ENCODE results near the gene CHST8.

The CHST8 gene

DNA sequence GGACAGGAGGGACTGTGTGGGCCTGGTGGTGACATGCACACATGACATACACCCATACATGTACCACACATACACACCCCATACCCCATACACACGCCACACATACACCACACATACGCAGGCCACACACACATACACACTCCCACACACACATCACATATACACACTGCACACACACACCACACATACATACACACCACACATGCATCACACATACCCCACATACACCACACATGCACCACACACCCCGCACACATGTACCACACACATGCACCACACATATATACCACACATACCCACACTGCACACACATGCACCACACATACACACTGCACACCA is 98.4 kb downstream of the CHST8 start:
- no peak for DNase-seq

DNA sequence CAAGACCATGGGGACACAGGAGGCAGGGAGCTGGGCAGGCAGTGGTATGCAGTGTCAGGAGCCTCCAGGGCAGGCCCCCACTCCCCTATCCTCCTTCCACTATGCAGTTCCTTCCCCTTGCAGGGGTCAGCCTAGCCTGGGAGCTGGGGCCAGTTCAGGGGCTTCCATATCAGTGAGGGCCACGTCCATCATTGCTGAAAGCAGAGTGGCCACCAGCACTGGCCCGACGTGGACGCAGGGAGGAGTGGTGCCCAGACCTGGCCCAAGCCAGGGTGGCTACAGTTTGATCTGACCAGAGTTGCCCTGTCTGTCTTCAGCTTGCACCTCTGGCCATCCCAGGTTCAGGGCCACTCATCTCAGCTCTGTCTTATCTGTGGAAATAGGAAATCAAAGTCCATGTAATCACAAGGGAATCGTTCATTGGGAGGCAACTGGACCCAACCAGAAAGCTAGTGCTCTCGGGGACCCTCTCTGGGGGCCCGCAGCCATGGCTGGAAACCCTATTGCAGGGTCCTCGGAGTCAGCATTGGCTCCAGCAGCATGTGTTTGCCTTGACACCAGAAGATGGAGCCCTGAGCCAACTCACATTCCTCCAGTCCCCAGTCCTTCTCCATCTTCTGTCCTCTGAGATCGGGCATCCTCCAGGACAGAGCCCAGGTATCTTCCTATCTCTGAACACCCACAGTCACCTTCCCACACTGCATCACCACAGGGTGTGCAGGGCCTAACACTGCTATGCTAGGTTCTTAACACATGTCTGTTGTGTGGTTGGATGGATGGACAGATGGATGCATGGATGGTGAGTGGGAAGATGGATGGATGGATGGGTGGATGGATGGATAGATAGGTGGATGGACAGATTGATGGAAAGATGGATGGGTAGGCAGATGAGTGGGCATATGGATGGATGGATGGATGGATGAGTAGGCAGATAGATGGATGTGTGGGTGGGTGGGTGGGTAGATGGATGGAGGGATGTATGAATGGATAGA is 99.2 kb downstream of the CHST8 start:
- DNase-seq: no peak

DNA sequence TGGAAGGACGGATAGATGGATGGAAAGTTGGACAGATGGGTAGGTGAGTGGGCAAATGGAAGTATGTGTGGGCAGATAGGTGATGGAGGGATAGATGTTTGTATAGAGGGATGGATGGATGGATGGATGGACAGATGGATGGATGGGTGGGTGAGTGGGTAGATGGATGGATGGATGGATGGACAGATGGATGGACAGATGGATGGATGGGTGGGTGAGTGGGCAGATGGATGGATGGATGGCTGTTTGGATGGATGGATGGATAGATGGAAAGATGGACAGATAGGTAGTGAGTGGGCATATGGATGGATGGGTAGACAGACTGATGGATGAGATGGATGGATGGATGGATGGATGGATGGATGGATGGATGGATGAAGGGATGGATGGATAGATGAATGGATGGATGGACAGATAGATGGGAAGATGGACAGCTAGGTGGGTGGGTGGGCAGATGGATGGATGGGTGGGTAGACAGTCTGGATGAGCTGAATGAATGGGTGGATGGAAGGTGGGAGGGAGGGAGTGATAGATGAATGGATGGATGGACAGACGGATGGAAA is 100.1 kb downstream of the CHST8 start:
- no peak for DNase-seq

DNA sequence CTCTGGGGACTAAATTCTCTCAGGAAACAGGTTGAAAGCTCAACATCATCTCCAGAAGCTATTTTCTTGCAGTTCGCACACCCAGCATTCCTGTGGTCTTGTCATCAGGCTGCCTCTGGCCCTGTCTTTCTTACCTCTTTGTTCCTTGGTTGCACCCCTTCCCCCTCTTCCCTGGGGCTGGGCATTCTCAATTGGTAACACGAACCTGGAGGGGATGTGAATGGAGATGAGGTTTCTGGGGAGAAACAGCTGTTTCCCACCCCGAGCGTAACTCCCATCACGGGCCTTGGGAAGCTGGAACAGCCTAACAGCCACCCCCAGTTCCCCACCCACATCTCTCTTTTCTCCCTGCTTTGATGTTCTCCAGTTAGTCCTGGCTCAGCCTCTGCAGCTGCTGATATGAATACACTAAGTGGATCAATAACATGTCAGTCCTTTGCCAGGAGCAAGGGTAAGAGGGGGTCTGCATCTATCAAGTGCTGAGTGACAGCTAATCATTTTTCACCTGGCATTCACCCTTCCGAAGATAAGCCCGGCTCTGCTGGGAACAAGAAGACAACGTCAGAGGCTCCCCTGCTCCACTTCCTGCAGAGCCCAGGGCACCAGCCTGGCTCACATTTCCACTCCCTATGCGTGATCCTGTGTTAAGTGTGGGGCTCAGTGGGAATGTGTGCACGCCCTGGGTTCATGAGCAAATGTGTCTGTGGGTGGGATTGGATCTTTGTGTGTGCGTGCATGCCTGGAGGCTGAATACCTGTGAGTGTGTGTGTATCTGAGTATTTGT is 100.9 kb downstream of the CHST8 start:
- no peak for DNase-seq

DNA sequence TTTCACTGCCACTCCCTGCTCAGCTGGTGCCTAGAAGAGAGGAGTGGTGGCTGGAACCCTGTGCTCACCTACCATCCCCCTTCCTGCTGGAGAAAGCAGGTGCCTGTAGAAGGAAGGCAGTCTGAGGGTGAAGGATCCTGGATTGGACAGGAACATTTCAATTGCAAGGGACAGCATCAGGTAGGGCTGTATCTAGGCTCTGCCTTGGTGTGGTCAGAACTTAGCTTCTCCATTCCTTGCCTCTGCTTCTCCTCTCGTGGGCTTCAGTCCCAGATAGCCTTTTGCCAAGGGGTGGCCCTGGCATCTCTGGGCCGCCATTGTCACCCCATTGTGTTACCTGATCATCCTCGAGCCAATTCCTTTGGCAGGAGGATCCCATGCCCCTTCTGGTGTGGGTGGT is 101.8 kb downstream of the CHST8 start:
- DNase-seq: no peak

DNA sequence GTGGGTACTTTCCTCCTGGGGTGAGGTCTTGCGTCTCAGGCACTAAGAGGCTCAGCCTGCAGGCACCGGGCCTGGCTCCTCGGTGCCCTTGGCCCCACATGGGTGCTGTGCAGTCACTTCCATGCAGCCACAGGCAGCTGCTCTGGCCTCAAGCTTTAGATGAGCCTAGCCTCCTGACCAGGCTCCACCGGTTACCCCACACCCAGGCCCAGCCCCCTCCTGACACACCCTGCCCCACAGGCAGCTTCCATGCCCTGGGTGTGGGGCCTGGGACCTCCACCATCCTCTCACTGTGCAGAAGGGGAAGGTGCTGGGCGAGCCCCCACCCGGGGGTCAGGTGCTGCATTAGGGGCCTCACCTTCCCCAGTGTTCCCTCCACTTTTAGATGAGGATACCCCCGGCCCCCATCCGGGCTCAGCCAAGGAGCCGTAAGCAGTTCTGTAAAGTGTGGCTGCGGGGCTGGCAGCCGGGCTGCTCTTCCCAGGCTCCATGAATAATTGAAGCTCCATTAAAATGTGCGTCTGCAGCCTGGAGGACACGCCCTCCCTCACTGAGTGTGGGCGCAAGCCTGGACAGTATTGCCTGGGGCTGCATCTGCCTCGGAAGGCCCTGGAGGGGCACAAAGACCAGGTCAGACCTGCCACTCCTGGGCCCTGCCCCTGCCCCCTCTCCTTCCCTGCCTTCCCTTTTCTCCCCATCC is 102.4 kb downstream of the CHST8 start:
- DNase-seq: no peak

DNA sequence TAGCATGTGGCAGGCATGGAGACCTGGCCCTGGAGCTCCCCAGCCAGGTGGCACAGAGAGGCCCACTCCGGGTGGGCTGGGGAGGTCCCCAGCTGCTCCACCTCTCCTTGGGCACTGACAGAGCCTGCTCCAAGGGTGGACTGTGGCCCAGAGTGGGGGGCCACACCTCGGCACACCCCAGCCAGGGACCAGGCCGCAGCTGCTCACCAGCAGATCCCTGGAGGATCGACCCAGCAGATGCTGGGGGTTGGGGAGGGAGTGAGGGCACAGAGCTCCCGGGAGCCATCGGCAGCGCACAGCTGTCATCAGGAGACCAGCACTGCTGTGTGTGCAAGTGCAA is 102.9 kb downstream of the CHST8 start:
- no peak for DNase-seq

DNA sequence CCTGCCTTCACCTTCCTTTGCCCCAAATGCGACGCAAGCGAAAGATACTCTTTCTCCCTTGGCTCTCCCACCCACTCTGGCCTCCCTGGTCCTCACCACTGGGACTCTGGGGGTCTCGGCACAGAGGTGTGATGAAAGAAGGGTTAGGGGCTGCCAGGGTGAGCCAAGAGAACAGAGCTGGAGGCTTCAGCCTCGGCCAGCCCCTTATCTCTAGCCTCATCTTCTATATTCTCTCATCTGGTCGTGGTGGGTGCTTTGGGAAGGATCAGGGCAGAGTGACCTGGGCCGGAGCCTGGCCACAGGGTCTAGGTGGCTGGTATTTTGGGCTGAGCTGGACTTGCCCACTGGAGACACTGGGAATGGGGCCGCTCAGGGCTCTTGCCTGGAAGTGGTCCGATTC is 103.8 kb downstream of the CHST8 start:
- DNase-seq: no peak

DNA sequence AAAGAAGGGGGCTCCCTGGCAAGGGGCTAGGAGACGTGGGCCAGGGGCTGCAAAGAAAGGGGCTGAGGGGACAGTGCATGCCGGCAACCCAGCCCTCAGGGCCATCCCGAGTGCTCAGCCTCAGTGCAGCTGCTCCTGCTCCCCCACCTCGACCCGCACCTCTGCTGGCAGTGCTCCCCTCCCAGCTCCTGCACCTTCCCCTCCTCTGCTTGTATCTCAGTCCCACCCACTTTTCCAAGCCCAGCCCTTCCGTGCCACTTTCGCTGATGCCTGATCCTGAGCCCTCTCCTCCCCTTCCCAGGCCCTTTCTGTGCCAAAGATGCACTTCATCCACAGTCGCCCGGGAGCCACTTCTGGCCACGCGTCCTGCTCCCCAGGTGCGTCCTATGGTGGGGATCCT is 105.0 kb downstream of the CHST8 start:
- no peak for DNase-seq

DNA sequence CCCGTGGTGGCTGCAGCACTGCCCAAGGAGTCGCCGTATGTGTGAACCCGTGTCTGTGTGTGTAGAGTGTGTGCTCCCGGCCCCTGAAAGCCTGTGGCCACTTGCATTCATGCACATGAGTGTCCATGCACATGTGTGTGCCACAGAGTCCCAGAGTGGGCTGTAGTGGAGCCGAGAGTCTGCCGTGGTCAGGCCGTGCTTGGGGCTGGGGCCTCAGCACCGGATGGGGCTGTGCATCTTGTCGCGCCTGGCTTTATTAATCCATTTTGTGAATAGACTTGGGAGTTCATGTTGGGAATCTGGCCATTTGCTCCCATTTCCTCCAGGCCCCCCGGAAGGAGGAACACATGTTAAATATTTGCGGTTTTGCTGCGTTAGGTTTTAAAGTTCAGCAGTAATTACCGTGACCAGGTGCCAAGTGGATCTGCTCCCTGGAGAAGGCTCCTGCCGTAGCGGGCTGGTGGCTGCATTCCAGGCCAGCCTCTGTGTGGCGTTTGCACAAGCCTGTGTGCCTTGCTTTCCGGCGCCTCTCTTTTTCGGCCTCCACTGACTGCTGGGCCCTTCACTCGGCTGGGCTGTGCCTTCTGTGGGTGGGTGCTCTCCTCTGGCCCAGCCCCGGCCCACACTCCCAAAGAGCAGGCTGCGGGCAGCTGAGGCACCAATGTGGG is 105.7 kb downstream of the CHST8 start:
- DNase-seq: no peak

DNA sequence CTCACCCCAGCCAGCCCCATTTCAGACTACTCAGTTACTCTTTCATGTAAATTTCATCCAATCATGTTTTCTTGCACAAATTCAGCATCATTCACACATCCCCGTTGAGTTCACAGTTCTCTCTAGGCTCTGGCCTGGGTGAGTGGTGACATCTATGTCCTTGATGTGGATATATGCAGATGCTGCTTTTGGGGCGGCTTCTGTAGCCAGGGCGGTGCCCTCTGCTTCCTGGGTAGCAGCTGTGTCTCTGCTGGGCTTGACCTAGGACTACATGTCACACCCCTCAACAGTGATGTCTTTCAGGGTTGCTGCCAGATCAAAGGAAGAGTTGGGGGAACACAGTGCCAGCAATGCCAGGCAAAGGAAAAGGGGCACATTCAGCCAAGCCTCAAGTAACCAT is 106.4 kb downstream of the CHST8 start:
- DNase-seq: no peak

DNA sequence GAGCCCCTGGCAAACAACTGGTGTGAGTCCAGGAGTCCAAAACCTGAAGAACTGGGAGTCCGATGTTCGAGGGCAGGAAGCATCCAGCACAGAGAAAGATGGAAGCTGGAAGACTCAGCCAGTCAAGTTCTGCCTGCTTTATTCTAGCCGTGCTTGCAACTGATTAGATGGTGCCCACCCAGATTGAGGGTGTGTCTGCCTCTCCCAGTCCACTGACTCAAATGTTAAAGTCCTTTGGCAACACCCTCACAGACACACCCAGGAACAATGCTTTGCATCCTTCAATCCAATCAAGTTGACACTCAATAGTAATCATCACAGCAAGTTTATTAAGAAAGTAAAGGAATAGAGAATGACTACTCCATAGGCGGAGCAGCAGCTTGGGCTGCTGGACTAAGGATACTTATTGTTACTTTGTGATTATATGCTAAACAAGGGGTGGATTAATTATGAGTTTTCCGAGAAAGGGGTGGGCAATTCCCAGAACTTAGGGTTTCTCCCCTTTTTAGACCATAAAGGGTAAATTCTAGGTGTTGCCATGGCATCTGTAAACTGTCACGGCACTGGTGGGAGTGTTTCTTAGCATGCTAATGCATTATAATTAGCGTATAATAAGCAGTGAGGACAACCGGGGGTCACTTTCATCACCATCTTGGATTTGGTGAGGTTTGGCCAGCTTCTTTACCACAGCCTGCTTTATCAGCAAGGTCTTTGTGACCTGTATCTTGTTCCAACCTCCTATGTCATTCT is 109.3 kb downstream of the CHST8 start:
- DNase-seq: no peak

DNA sequence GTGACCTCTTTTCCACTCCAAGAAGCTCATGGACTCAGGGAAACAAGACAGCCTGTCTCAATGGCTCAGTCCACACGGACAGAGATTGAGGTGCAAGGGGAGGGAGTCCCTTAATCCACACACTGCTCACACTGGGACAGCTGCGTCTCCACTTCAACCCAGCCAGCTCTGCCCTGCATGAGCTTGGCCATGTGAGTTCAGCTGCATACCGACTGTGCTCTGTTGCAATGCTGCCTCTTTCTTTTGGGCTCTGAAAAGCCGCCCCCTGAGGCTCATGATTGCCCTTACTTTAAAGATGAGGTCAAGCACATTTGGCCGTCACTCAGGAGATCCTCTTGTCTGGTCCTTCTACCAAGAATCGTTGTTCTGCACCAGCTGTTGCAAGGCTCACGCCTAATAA is 110.1 kb downstream of the CHST8 start:
- DNase-seq: no peak

DNA sequence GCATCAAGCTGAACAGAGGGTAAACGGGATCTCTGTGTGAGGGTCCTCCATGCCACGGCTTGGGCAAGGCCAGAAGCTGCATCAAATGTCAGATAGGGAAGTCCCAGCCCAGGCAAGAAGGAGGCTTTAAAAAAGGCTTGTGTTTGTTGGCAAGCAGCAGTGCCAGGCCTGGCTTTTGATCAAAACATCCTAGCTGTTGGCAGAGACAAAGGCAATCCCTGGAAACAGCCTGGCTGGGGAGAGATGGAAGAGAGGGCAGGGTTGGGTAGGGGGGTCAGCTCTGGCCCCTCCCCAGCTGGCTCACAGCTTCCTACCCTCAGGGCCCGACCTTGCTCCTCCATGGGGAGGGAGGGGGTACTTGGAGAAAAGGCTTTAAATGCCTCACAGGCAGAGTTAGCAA is 113.2 kb downstream of the CHST8 start:
- no peak for DNase-seq

DNA sequence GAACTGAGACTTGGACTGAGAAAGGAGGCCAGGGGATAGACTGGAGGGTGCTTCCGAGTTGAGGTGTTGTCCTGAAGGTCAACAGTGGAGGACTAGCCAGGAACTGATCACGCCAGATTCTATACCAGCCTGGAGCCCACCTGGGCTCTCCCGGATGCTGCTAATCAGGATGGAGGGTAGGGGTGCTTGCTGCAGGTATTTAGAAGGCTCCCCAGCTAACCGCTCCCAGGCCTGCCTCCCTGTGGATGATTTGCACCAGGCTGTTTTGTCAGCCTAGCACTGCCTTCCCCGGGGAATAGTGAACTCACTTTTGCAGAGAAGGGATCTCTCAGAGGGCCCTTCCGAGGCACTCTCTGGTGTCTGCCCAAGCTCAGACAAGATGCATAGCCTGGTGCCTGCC is 114.4 kb downstream of the CHST8 start:
- DNase-seq: no peak

DNA sequence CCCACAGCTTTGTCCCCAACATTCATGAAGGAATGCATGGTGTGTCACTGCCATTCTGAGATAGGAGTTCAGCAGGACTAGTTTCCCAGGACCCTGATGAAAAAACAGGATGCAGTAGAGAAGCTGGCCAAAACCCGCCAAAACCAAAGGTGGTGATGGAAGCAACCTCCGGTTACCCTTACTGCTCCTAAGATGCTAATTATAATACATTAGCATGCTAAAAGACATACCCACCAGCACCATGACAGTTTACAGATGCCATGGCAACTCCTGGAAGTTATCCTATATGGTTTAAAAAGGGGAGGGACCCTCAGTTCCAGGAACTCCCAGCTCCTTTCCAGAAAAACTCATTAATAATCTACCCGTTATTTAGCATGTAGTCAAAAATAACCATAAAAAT is 115.0 kb downstream of the CHST8 start:
- no peak for DNase-seq

DNA sequence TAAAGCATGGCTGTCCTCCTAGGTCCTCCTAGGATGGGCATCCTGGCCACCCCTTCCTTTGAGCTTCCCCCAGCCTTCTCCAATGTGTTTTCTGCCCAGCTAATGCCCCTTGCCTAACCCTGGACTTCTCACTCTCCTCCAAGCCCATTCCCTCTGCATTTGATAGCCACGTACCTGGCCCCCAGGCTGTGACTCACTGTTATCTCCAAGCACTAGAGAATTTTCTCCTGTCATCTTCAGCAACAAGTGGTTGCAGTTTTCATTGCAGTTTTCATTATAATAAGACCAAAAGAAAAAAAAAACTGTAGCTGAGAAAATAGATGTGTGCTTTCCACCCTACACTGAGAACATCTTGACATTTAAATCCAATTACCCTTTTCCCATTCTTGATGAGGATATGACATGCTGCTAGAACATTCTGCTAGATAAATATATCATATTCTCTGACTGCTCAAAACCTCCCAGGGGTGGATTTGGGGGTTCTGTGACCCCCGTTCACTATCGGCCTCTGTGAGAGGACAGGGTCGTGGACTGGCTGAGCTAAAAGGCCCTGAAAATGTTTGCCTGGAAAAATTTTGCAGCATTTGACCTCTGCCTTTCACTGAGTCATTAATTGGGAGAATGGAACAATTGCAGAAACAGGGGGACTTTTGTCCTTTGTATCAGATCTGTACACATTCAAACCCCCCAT is 116.1 kb downstream of the CHST8 start:
- no peak for DNase-seq

DNA sequence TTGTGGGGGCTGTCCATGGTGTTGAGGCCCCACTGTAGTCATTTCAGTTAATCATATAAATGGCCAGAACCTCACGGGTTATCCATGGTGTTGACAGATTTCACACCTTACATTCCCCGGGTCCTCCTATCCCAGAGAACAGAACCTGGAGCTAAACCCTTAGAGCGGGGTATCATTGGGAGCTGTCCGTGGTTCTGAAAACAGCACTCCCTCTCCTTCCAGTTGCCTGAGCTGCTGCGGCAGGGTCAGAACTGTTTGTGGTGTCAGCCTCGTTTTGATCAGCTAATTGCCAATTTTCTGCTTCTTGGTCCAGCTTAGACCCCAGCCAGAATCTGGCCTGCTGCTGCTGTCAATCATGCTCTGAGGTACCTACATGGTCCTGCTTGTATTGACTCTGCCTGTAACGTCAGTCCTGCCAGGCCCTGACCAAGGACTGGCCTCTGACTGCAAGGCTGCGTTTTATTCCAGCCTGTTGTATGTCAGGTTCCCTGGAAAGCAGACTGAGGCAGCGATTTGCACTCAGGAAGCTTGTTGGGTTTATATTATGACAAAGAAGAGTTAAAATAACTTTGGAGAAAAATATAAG is 119.2 kb downstream of the CHST8 start:
- DNase-seq: peak; percentile 8

DNA sequence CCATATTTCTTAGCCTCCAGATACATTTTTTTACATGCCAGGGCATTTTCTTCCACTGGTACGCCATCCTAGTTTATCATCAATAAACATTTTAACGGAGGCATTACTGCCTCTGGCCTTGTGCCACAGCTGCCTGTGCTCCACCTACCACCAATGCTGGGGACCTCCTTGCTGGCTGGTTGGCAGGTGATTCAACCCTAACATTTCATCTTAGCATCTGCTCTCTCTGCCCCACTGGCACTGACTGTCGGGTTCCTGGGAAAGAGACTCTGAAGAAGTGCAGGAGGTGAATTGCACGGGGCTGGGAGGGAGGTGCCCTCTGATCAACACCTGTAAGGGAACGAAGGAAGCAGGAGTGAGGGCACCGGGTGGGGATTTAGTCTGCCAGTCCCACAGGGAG is 123.5 kb downstream of the CHST8 start:
- DNase-seq: no peak

DNA sequence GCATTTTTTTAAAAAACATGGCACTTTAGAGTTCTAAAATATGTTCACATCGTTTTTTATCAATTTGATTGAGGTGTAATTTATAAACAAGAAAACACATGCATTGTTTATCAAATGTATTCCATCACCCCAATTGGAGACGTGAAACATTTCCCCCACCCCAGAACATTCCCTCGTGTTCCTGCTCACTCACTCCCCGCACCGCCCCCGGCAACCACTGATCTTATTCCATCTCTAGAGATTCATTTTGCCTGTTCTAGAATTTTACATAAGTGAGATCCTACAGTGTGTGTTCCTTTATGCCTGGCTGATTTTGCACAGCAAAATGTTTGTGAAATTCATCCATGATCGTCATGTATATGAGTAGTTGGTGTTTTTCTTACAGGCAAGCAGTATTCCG is 124.4 kb downstream of the CHST8 start:
- no peak for DNase-seq

DNA sequence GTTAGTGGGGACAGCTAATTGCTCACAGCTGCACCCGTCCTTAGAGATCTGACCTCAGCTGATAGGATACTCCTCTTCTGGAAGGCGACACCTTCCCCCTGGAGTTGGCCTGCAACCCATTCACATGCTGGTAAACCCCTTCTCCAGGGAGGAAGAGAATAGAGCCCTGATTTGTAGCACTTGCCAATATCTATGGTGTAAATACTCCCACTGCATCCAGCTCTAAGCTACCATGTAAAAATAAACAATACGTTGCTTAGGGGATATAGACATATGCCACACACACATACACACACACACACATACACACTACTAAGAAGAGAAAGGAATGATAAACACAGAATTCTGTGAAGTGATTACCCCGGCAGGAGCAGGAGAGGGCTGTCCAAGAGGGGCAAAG is 125.5 kb downstream of the CHST8 start:
- no peak for DNase-seq
